Activated CD8-positive, alpha-beta memory T cell treated with anti-CD3 and anti-CD28 coated beads, Interleukin-2, amount 50 U/mL, for 4 hours (primary cell): ENCODE measurements around the gene S1PR3.

Experiments used
- DNase-seq: peaks from one replicate; pipeline ENCODE4 v3.0.0-alpha.2; 2020

The S1PR3 gene

GRCh38 chr9:88993871-88994460 is 2.7 kb downstream of the S1PR3 start:
- DNase-seq = no peak

DNA sequence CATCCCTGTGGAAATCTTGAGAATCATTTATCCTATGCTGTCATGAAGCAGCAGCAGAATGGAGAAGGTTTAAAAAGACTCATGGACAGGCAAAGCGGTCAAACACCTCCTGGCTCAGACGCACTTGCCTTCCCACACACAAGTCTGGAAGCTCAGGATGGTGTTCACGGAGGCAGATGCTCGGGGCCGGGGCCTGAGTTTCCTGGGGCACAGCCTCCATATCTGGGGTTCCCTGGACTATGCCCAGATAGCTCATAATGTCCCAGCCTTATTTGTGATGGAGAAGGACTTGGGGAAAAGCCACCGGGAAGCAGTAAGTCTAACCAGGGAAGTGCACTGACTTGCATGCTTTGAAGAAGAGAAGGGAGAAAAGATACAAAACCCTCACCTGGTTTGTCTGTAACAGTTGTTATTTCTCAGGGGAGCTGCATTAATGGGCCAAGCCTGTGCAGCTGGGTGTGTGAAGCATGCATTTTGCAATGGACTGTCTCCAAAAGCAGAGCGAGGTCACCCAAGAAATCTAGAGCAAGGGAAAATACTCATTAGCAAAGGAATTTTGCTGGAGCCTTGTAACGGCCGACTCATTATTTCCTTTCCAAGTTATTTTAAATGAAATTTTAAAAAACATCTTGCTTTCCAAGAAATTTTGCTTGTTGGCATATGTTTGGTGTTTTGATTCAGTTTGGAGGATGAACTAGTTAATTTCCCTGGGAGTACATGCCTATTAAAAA is 3.4 kb downstream of the S1PR3 start:
- DNase-seq = no peak

DNA sequence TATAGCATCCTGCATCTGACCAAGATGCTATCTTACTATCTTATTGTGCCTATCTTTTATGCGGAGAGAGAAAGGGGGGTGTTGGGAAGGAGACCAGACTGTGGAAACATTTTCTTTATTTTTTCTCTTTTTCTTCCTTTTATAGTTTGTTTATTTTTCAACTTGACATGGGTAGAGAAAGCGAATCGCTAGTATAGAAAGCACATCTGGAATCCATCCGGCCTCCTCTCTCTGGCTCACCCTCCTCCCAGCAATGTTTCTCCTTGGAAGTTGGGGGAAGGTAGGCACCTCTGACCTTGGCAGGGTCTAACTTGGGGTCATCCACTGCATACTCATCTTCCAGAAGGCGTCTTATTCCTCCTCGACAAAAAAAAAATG is 3.9 kb downstream of the S1PR3 start:
- no peak for DNase-seq

DNA sequence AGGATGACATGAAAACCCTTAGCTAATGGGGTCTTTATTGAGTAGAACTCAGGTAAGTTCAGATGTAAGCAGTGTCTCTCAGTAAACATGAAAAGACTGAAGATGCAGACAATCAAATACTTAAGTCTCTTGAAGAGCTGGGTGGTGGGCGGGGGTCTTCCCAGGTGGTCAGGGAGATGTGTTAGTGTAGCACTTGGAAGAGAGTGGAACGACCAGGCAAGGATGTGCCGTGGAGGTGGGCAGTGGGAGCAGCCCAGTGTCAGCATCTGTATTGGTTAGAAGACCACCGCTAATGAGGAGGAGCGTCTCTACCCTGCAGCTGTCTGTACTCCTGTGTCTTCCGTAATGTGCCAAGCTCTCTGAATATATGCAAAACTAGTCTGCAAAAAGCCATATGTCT is 4.4 kb downstream of the S1PR3 start:
- no peak for DNase-seq

DNA sequence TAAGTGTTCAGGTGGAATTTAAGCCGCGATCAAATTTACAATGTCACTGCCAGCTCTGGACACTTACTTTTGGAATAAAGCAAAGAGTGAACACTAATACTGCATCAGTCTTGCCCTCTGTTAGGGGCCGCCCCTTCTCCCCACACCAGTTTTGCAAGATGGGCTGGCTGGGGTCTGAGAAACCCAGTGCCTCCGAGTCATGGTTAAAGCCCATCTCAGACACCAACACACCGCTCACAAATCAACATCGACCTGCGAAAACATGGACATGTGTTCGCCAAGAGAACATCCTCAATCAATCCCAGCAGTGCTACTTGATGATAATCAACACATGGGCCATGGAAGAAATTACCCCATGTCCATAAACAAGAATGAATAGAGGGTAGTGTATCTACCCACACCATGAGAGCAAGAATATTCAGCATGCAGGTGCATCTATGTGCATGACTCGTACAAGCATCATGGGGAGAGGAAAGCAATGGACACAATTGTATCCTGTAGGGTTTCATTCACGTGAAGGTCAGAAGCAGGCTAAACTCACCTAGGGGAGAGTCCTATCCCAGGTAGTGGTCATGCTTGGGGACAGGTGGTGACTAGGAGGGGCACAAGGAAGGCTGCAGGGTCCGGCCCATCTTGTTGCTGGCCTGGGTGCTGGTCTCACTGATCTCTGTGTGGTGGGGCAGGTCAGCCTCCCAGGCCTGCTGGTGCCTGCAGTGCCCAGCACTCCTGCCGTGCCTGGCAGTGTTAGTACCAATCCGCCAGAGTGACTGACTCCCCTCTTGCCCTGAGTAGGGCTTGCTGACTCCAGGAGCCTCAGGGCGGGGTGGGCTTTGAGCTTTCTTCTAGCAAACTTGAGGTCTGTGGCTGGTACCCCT is 5.0 kb downstream of the S1PR3 start:
- DNase-seq = no peak

DNA sequence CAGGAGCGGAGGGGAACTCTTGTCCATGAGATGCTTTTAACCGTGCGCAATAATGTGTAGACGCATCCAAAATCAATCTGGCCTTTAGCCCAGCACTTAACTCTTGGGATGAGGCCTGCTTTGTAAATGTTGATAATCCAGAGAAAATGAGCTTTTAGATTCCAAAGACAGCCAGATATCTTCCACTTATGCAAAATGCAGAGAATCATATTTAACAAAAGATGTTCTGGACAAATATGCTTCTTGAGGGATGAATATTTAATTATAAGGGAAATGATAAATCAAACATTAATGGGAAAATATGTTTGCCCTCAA is 5.6 kb downstream of the S1PR3 start:
- DNase-seq = no peak

- DNase-seq = no peak
These were observed 6.4 kb downstream of the S1PR3 start for GRCh38 chr9:88997646-88998045.

GRCh38 chr9:88998503-88998902 is 7.2 kb downstream of the S1PR3 start:
- no peak for DNase-seq

GRCh38 chr9:88998911-88999310 is 7.6 kb downstream of the S1PR3 start:
- DNase-seq = no peak

GRCh38 chr9:89000371-89000781 is 9.1 kb downstream of the S1PR3 start:
- DNase-seq = no peak

GRCh38 chr9:89000973-89001916 is 10.0 kb downstream of the S1PR3 start:
- DNase-seq = peak; percentile 73

GRCh38 chr9:89001917-89002540 is 10.8 kb downstream of the S1PR3 start:
- no peak for DNase-seq

- no peak for DNase-seq
These were observed 11.7 kb downstream of the S1PR3 start for GRCh38 chr9:89002987-89003386.

DNA sequence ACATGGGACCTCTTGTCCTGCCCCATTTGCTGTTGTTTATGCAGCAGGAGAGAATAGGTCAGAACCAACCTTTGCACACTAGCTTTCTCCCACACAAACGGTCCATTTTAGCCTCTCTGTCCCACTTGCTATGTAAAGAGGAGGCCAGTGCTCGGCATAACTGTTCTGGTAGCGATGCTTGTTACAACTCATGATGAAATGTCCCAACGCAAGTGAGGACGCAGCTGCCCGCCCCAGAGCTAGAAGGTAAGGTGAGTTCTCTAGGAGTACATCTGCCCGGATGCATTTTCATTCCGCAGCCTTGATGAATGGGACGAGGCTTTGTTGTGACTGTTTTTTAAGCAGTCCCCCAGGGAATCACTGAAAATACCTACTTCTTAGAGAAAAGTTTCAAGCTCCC is 14.1 kb downstream of the S1PR3 start:
- DNase-seq = no peak

DNA sequence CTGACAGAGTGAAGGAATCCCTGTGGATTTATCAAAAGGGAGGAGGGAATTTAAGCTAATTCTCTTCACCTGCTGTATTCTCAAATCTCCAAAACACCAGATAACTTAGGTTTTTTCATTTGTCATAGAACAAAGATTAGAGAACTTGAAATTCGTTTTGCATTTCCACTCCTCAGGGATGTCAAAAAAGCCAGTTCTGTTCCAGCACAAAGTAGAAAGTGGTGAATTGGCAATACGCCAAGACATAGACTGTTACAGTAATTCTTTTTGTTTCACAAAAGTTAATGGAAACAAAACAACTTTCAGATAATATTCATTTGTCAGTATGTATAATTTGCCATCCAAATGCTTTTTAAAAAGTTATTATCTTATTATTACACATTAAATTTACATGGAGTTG is 15.0 kb downstream of the S1PR3 start:
- no peak for DNase-seq

DNA sequence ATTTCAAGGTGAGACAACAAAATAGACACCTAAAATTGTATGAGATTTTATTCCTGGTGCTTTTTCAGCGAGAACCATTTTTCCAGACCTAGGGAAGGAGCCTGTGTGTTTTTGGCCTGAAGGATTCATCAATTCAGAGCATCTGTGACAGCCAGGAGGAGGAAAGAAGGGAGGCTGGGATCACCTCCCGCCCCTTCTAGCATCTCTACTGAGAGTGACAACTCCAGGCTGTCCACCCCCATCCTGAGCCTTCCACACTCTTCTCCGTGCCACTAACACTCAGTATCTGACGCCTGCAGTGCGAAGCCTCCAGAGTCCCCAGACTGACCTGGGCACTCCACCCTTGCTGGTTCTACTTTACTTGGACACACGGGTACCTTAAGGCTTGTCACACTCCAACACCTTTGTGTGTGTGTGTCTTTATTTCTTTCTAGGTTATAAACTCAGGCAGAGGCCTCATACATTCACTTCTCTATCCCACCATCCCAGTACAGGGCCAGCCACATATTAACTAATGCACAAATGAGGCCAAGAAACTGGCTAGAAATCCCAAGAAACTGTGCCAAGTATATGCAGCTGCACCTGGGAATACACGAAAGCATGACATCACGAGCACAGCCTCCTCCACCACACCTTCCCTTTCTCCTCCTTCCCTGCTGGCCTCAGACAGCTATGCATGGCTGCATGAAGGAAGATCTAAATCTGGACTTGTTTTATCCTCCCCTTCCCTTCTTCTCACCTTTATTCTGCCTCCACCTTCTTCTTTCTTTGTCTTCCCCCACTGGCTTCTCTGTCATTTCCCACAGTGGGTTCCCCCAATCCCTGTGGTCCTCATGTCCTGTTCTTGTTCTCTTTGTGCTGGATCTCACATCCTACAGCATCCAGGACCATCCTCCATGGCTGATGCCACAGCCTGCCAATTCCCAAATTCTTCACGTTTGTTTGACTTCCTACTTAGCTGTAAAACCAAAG is 16.0 kb downstream of the S1PR3 start:
- DNase-seq = no peak

GRCh38 chr9:89008055-89008743 is 16.9 kb downstream of the S1PR3 start:
- DNase-seq = no peak

DNA sequence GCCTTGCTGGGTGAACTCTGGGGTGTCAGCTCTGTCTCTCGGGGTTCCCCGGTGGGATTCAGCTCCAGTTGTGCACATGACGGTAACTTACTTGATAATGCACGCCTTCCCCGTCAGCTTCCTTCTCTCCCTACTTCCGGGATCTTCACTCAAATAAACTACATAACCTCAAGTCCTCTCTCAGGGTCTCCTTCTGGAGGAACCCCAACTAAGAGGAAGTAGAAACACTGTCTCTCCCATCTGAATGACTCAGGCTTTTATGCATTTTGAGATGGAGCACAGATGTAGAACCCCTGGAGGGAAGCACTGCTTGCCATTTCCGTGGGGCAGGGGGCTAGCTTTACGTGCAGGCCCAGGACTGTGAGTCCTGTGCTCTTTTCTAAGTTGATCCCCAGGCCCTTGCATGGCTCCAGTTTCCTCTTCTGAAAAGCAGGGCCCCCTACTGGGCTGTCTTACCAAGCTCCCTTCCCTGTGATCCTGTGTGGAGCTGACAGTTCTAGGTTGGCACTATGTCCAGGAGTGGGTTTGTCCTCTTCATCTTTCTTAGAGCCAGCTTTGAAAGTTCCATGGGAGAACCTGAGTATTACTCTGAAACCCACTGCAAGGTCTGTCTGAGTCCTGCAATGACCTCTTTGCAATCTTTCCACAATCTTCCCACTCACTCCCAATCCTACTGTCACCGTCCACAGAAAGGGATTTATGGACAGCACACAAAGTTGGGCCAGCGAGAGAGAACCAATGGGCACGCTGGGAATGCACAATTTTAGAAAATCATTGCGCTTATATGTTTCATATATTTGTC is 17.7 kb downstream of the S1PR3 start:
- DNase-seq = no peak

GRCh38 chr9:89009546-89009840 is 18.2 kb downstream of the S1PR3 start:
- no peak for DNase-seq

DNA sequence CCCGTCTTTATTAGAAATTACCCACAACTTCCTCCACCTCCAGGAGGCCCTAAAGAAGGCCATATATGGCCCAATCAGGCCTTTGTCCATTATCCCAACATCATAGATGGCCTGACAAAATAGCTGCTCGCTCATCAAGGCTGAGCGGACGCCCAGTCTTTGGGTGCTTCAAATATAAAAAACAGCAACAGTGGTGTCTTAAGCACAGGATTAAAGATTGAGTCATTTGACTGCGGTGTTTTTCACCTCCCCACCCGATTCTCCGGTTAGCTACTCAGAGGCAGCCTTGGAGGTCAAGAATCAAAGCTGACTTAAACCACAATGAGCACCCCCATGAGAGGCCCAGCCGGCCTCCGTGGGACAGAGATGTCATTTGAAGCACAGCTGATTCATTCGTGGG is 18.8 kb downstream of the S1PR3 start:
- no peak for DNase-seq
